Activated B cell treated with CpG ODN at 0.5 μM for 24 hours (primary cell): ENCODE measurements around the gene ITIH6. TPM values are rescaled to one million over a fixed set of nuclear protein-coding genes. Genes with fewer than 3 reads are reported as not detected.
A peak's percentile ranks its signal among the peaks of the same experiment; 100 is the strongest.
"Not testable (repeated sequence)": the region's sequence is repeated elsewhere in the genome, so short reads cannot be mapped to it uniquely, and the experiment has no call there.

Experiments
- ATAC-seq: fragments of 200-7000 bp; cut with Tn5 transposase; one replicate; pipeline ENCODE4 v1.10.0; 2021; ENCODE audit warnings: low read depth, mild to moderate bottlenecking, moderate library complexity
- CTCF ChIA-PET: fragments of 350-600 bp; sonication (Branson Sonifier 250); formaldehyde crosslinking; loops from one replicate; lab custom pipeline; 2021; ENCODE audit warnings: antibody characterized with exemption; lab: Charles Lee
- POLR2A ChIA-PET: fragments of 350-600 bp; sonication (Branson Sonifier 250); formaldehyde crosslinking; loops from one replicate; lab custom pipeline; 2021; ENCODE audit warnings: antibody characterized with exemption; lab: Charles Lee
- DNase-seq: peaks from one replicate; pipeline ENCODE4 v3.0.0; 2022
- H3K27ac Mint-ChIP-seq: one replicate; pipeline ENCODE4 v1.8.0; 2020; ENCODE audit warnings: mixed read lengths
- H3K27me3 Mint-ChIP-seq: one replicate; pipeline ENCODE4 v1.8.0; 2021; ENCODE audit warnings: mixed read lengths
- H3K36me3 Mint-ChIP-seq: one replicate; pipeline ENCODE4 v1.8.0; 2021; ENCODE audit warnings: low read depth, mixed read lengths
- H3K4me1 Mint-ChIP-seq: one replicate; pipeline ENCODE4 v1.8.0; 2021; ENCODE audit warnings: mixed read lengths
- H3K4me3 Mint-ChIP-seq: one replicate; pipeline ENCODE4 v1.8.0; 2020; ENCODE audit warnings: mild to moderate bottlenecking, mixed read lengths
- H3K9me3 Mint-ChIP-seq: one replicate; pipeline ENCODE4 v1.8.0; 2020; ENCODE audit warnings: mixed read lengths
- CTCF ChIP-seq: fragments of 200-600 bp; IDR thresholded peaks from one replicate; pipeline ENCODE4 v1.8.0; 2022; ENCODE audit warnings: antibody characterized with exemption, mild to moderate bottlenecking
- intact Hi-C: fragments of 100-400 bp; cut with micrococcal nuclease; formaldehyde crosslinking; loops from one replicate; pipeline ENCODE4 v1.15.1; 2024
- total RNA-seq: library from RNA; stranded (reverse); gene quantifications from 2 replicates; pipeline ENCODE4 v1.2.3, GENCODE V29; 2022

Gene ITIH6
- total RNA-seq, 1 donor from 2014 or later, result not detected

- TF ChIP-seq CTCF, result no peak
- Mint-ChIP-seq H3K27me3 (peaks cover under 1% of the 10 kb centered on the region), H3K27ac (no peak overlapping the region), H3K36me3 (no peaks in the 10 kb centered on the region), H3K4me3 (no peak overlapping the region), H3K4me1 (no peaks in the 10 kb centered on the region), H3K9me3 (no peaks in the 10 kb centered on the region)
- ChIA-PET CTCF (no interaction called here), POLR2A (no interaction called here)
- ATAC-seq (no peak), DNase-seq (no peak)
- intact Hi-C loops, result no loop called here
Observed at GRCh38 chrX:54788446-54788845, 9.6 kb downstream of the ITIH6 start.

GRCh38 chrX:54786967-54787366 lies 11.1 kb downstream of the ITIH6 start:
- H3K4me1 Mint-ChIP-seq, result no peaks in the 10 kb centered on the region
- intact Hi-C loops, result loop anchor here (1.0 to 2.0 kb wide), 2 partner anchors 147 to 744 kb away; no protein-coding TSS in a partner anchor
- no peaks in the 10 kb centered on the region for H3K9me3 Mint-ChIP-seq
- ChIA-PET POLR2A (interaction anchor here (0.5 kb wide), 1 partner anchor 21 kb away, joined by 3 read pairs; the partner anchor contains the start of gene MAGED2), CTCF (interaction anchor here (0.7 to 1.1 kb wide), 2 partner anchors 145 to 148 kb away, joined by 3 to 5 read pairs; no protein-coding TSS in a partner anchor)
- no peak for DNase-seq
- H3K27ac Mint-ChIP-seq, result no peak overlapping the region
- H3K27me3 Mint-ChIP-seq, result no peaks in the 10 kb centered on the region
- TF ChIP-seq CTCF, result no peak
- H3K36me3 Mint-ChIP-seq, result no peaks in the 10 kb centered on the region
- ATAC-seq, result peak; percentile 58
- no peak overlapping the region for H3K4me3 Mint-ChIP-seq

- Mint-ChIP-seq H3K27ac (no peak overlapping the region), H3K4me3 (no peak overlapping the region), H3K27me3 (no peaks in the 10 kb centered on the region), H3K4me1 (no peaks in the 10 kb centered on the region), H3K36me3 (no peaks in the 10 kb centered on the region), H3K9me3 (no peaks in the 10 kb centered on the region)
- intact Hi-C loops, result loop anchor here (2.0 kb wide), 1 partner anchor 743 kb away; no protein-coding TSS in a partner anchor
- TF ChIP-seq CTCF, result no peak
- ChIA-PET POLR2A (no interaction called here), CTCF (interaction anchor here (1.1 kb wide), 1 partner anchor 144 kb away, joined by 5 read pairs; no protein-coding TSS in a partner anchor)
- DNase-seq, result no peak
- no peak for ATAC-seq
Observed at GRCh38 chrX:54785901-54786300, 12.2 kb downstream of the ITIH6 start.

- ChIA-PET CTCF (no interaction called here), POLR2A (no interaction called here)
- Mint-ChIP-seq H3K27ac (no peak overlapping the region), H3K36me3 (no peaks in the 10 kb centered on the region), H3K9me3 (no peaks in the 10 kb centered on the region), H3K4me3 (no peak overlapping the region), H3K27me3 (no peaks in the 10 kb centered on the region), H3K4me1 (no peaks in the 10 kb centered on the region)
- intact Hi-C loops, result no loop called here
- no peak for DNase-seq
- no peak for ATAC-seq
- TF ChIP-seq CTCF, result no peak
Observed at GRCh38 chrX:54776987-54777672, 20.9 kb downstream of the ITIH6 start.

GRCh38 chrX:54776061-54776460 lies 22.0 kb downstream of the ITIH6 start:
- POLR2A ChIA-PET, result no interaction called here
- ATAC-seq (no peak), DNase-seq (no peak)
- CTCF ChIA-PET, result no interaction called here
- Mint-ChIP-seq H3K9me3 (no peaks in the 10 kb centered on the region), H3K4me1 (no peaks in the 10 kb centered on the region), H3K27ac (no peak overlapping the region), H3K4me3 (no peak overlapping the region), H3K27me3 (no peaks in the 10 kb centered on the region), H3K36me3 (no peaks in the 10 kb centered on the region)
- TF ChIP-seq CTCF, result no peak
- intact Hi-C loops, result no loop called here

- H3K27ac Mint-ChIP-seq, POLR2A ChIA-PET, intact Hi-C loops: not testable (repeated sequence)
Observed at GRCh38 chrX:54774391-54775094, 23.5 kb downstream of the ITIH6 start.

More at GRCh38 chrX:54774391-54775094, 23.5 kb downstream of the ITIH6 start:
- DNase-seq, H3K27me3 Mint-ChIP-seq, H3K4me1 Mint-ChIP-seq, H3K36me3 Mint-ChIP-seq, CTCF ChIA-PET, ATAC-seq, H3K4me3 Mint-ChIP-seq, H3K9me3 Mint-ChIP-seq: not testable (repeated sequence)
